Mesendoderm (in vitro differentiated cells): Measurements from ENCODE around the gene KMT2C. TPM values are rescaled to one million over a fixed set of nuclear protein-coding genes. Genes with fewer than 3 reads are reported as not detected.

Experiments used
- DNase-seq: peaks from one replicate; pipeline ENCODE4 v3.0.0; 2013
- H2AK5ac ChIP-seq: 2 replicates; pipeline ENCODE4 v1.6.1; 2013; ENCODE audit warnings: low read length, inconsistent platforms
- H2BK120ac ChIP-seq: 2 replicates; pipeline ENCODE4 v1.6.1; 2013; ENCODE audit warnings: low read depth, mild to moderate bottlenecking, low read length, moderate library complexity, mixed read lengths
- H2BK15ac ChIP-seq: replicated peaks from 2 replicates; pipeline ENCODE4 v1.6.1; 2013; ENCODE audit warnings: low read depth, mild to moderate bottlenecking, moderate library complexity
- H2BK5ac ChIP-seq: 2 replicates; pipeline ENCODE4 v1.6.1; 2013; ENCODE audit warnings: low read length, inconsistent platforms
- H3K18ac ChIP-seq: 2 replicates; pipeline ENCODE4 v1.6.1; 2013; ENCODE audit warnings: mild to moderate bottlenecking, low read length, mixed read lengths
- H3K23ac ChIP-seq: one replicate; pipeline ENCODE4 v1.6.1; 2013; ENCODE audit warnings: low read length
- H3K27ac ChIP-seq: 2 replicates; pipeline ENCODE4 v1.5.1; 2013; ENCODE audit warnings: low read depth, mild to moderate bottlenecking, inconsistent platforms, low read length, moderate library complexity
- H3K27me3 ChIP-seq: 2 replicates; pipeline ENCODE4 v1.6.1; 2013; ENCODE audit warnings: low read length, control low read depth, mild to moderate bottlenecking, inconsistent platforms; ENCODE audit not compliant: insufficient read depth, poor library complexity
- H3K36me3 ChIP-seq: 2 replicates; pipeline ENCODE4 v1.6.1; 2013; ENCODE audit warnings: low read length, inconsistent platforms; ENCODE audit not compliant: control insufficient read depth, insufficient read depth
- H3K4ac ChIP-seq: one replicate; pipeline ENCODE4 v1.6.1; 2013; ENCODE audit warnings: low read depth, mild to moderate bottlenecking, low read length, moderate library complexity
- H3K4me1 ChIP-seq: 2 replicates; pipeline ENCODE4 v1.6.1; 2013; ENCODE audit warnings: low read depth, low read length, inconsistent platforms; ENCODE audit not compliant: control insufficient read depth
- H3K4me2 ChIP-seq: 2 replicates; pipeline ENCODE4 v1.6.1; 2013; ENCODE audit warnings: low read length
- H3K4me3 ChIP-seq: 2 replicates; pipeline ENCODE4 v1.5.1; 2013; ENCODE audit warnings: mild to moderate bottlenecking, low read length
- H3K56ac ChIP-seq: one replicate; pipeline ENCODE4 v1.6.1; 2013; ENCODE audit warnings: low read length
- H3K79me1 ChIP-seq: 2 replicates; pipeline ENCODE4 v1.6.1; 2013; ENCODE audit warnings: low read length, inconsistent platforms
- H3K79me2 ChIP-seq: 2 replicates; pipeline ENCODE4 v1.6.1; 2013; ENCODE audit warnings: mild to moderate bottlenecking, low read length; ENCODE audit not compliant: control insufficient read depth, insufficient read depth
- H3K9ac ChIP-seq: 2 replicates; pipeline ENCODE4 v1.6.1; 2013; ENCODE audit warnings: low read length, inconsistent platforms
- H4K5ac ChIP-seq: one replicate; pipeline ENCODE4 v1.6.1; 2013; ENCODE audit warnings: low read length
- H4K8ac ChIP-seq: one replicate; pipeline ENCODE4 v1.6.1; 2013; ENCODE audit warnings: low read depth, mild to moderate bottlenecking, control low read depth, low read length, moderate library complexity
- WGBS: extraction: QIAGEN DNeasy Blood & Tissue Kit; methylation state at CpG from one replicate; pipeline ENCODE4 v1.1.7; 2013; ENCODE audit warnings: low lambda C conversion rate, missing lambda C conversion rate; ENCODE audit not compliant: insufficient coverage; ENCODE audit errors: extremely low coverage; 5-methylcytosine and 5-hydroxymethylcytosine counted together
- polyA plus RNA-seq, 2 experiments: library from polyadenylated mRNA; stranded (reverse); fragments of 200-250 nt; gene quantifications; one replicate each; pipeline ENCODE4 v1.2.3, GENCODE V29; 2013

KMT2C gene
- polyA plus RNA-seq (2013, experiment 1 of 2) = 5.2 TPM
- polyA plus RNA-seq (2013, experiment 2 of 2) = 5.1 TPM

GRCh38 chr7:152435384-152436110 lies at the start of gene KMT2C:
KMT2C (minus strand) TSS chr7:152436003; CDS start chr7:152435786, 217 bp downstream.
- Histone ChIP-seq H3K27ac (peak within 1 kb of the TSS; percentile 93), H2BK5ac (no peak within 1 kb of the TSS), H3K4ac (peak within 1 kb of the TSS; percentile 72), H3K36me3 (no peaks in the 10 kb centered on the region), H2AK5ac (no peak within 1 kb of the TSS), H3K23ac (no peak within 1 kb of the TSS), H3K18ac (peak within 1 kb of the TSS; percentile 95), H2BK120ac (peak within 1 kb of the TSS; percentile 68), H4K8ac (no peak within 1 kb of the TSS), H3K27me3 (no peaks in the 10 kb centered on the region), H3K9ac (peak within 1 kb of the TSS; percentile 79), H3K4me3 (peak within 1 kb of the TSS; percentile 64), H3K79me2 (peaks cover 17% of the 10 kb centered on the region), H3K4me2 (peak within 1 kb of the TSS; percentile 55), H3K56ac (peak within 1 kb of the TSS; percentile 89), H3K4me1 (no peaks in the 10 kb centered on the region), H4K5ac (no peak within 1 kb of the TSS), H3K79me1 (no peaks in the 10 kb centered on the region), H2BK15ac (peak within 1 kb of the TSS; percentile 3)
- peak; percentile 46 for DNase-seq
- no CpG with 5 or more reads among the region's 107 CpGs for WGBS

- Histone ChIP-seq H2BK15ac (no peak overlapping the region), H2BK120ac (no peak overlapping the region), H4K8ac (no peak overlapping the region), H3K79me1 (no peaks in the 10 kb centered on the region), H3K36me3 (no peaks in the 10 kb centered on the region), H3K4ac (no peak overlapping the region), H3K9ac (no peak overlapping the region), H2AK5ac (no peak overlapping the region), H3K18ac (no peak overlapping the region), H3K27me3 (no peaks in the 10 kb centered on the region), H3K79me2 (no peaks in the 10 kb centered on the region), H4K5ac (no peak overlapping the region), H2BK5ac (no peak overlapping the region), H3K27ac (no peak overlapping the region), H3K23ac (no peak overlapping the region), H3K4me2 (no peak overlapping the region), H3K4me3 (no peak overlapping the region), H3K4me1 (no peaks in the 10 kb centered on the region), H3K56ac (no peak overlapping the region)
- no CpG with 5 or more reads among the region's 4 CpGs for WGBS
- DNase-seq = no peak
Observed at GRCh38 chr7:152481082-152481481, 45.3 kb upstream of the KMT2C start.

- Histone ChIP-seq H2BK5ac (no peak overlapping the region), H3K4ac (no peak overlapping the region), H3K23ac (no peak overlapping the region), H4K5ac (no peak overlapping the region), H2BK120ac (no peak overlapping the region), H3K9ac (no peak overlapping the region), H3K27ac (no peak overlapping the region), H3K4me2 (no peak overlapping the region), H2AK5ac (no peak overlapping the region), H3K79me1 (no peaks in the 10 kb centered on the region), H3K4me1 (no peaks in the 10 kb centered on the region), H3K36me3 (no peaks in the 10 kb centered on the region), H3K18ac (no peak overlapping the region), H3K79me2 (no peaks in the 10 kb centered on the region), H4K8ac (no peak overlapping the region), H2BK15ac (no peak overlapping the region), H3K27me3 (no peaks in the 10 kb centered on the region), H3K56ac (no peak overlapping the region), H3K4me3 (no peak overlapping the region)
- no CpG with 5 or more reads among the region's 4 CpGs for WGBS
- no peak for DNase-seq
Observed at GRCh38 chr7:152480664-152481063, 44.9 kb upstream of the KMT2C start.

- Histone ChIP-seq H3K4me1 (no peaks in the 10 kb centered on the region), H2BK15ac (no peak overlapping the region), H2BK120ac (no peak overlapping the region), H2BK5ac (no peak overlapping the region), H4K8ac (no peak overlapping the region), H3K4me2 (no peak overlapping the region), H3K79me1 (no peaks in the 10 kb centered on the region), H3K4me3 (no peak overlapping the region), H3K9ac (no peak overlapping the region), H3K56ac (no peak overlapping the region), H3K18ac (no peak overlapping the region), H3K36me3 (no peaks in the 10 kb centered on the region), H3K79me2 (no peaks in the 10 kb centered on the region), H3K23ac (no peak overlapping the region), H3K4ac (no peak overlapping the region), H3K27me3 (no peaks in the 10 kb centered on the region), H4K5ac (no peak overlapping the region), H3K27ac (no peak overlapping the region), H2AK5ac (no peak overlapping the region)
- DNase-seq = no peak
- WGBS = no CpG with 5 or more reads among the region's 1 CpG
Observed at GRCh38 chr7:152479595-152479994, 43.8 kb upstream of the KMT2C start.

GRCh38 chr7:152478140-152478539 lies 42.3 kb upstream of the KMT2C start:
- H3K36me3 ChIP-seq = no peaks in the 10 kb centered on the region

GRCh38 chr7:152477079-152477478 lies 41.3 kb upstream of the KMT2C start:
- Histone ChIP-seq H2AK5ac (no peak overlapping the region), H2BK120ac (no peak overlapping the region), H3K23ac (no peak overlapping the region), H3K4me2 (no peak overlapping the region), H3K79me2 (no peaks in the 10 kb centered on the region), H3K9ac (no peak overlapping the region), H3K36me3 (no peaks in the 10 kb centered on the region), H3K79me1 (no peaks in the 10 kb centered on the region), H4K8ac (no peak overlapping the region), H4K5ac (no peak overlapping the region), H3K18ac (no peak overlapping the region), H3K4ac (no peak overlapping the region), H3K4me1 (no peaks in the 10 kb centered on the region), H2BK5ac (no peak overlapping the region), H3K27ac (no peak overlapping the region), H2BK15ac (no peak overlapping the region), H3K4me3 (no peak overlapping the region), H3K56ac (no peak overlapping the region), H3K27me3 (no peaks in the 10 kb centered on the region)
- whole genome bisulfite sequencing = no CpG with 5 or more reads among the region's 2 CpGs
- DNase-seq = no peak

More at GRCh38 chr7:152478140-152478539, 42.3 kb upstream of the KMT2C start:
- Histone ChIP-seq H3K4ac (no peak overlapping the region), H2AK5ac (no peak overlapping the region), H3K79me2 (no peaks in the 10 kb centered on the region), H2BK120ac (no peak overlapping the region), H3K4me1 (no peaks in the 10 kb centered on the region), H4K8ac (no peak overlapping the region), H3K9ac (no peak overlapping the region), H3K27ac (no peak overlapping the region), H3K79me1 (no peaks in the 10 kb centered on the region), H4K5ac (no peak overlapping the region), H3K4me2 (no peak overlapping the region), H2BK5ac (no peak overlapping the region), H3K27me3 (no peaks in the 10 kb centered on the region), H3K4me3 (no peak overlapping the region), H3K56ac (no peak overlapping the region), H3K18ac (no peak overlapping the region), H3K23ac (no peak overlapping the region), H2BK15ac (no peak overlapping the region)
- DNase-seq = no peak
- WGBS = no CpG with 5 or more reads among the region's 2 CpGs
